GM12878 (cell line): ENCODE measurements around the gene CPSF3. TPM values are rescaled to one million over a fixed set of nuclear protein-coding genes. Genes with fewer than 3 reads are reported as not detected.

Experiments used
- ATAC-seq: fragments of 200-7000 bp; cut with Tn5 transposase; 3 replicates; pipeline ENCODE4 v1.9.1; 2020; ENCODE audit warnings: mild to moderate bottlenecking, moderate library complexity
- BruUV-seq: library from RNA; stranded (reverse); fragments of 400-500 nt; replicated peaks from 2 replicates; lab custom pipeline; 2021; lab: Mats Ljungman, UMichigan
- CTCF ChIA-PET: fragments of 300-600 bp; sonication (Branson Sonifier 250); formaldehyde crosslinking; extraction: SDS; loops from one replicate; lab custom pipeline; 2021; ENCODE audit warnings: inconsistent platforms; lab: Yijun Ruan, JAX
- POLR2A ChIA-PET: fragments of 350-600 bp; formaldehyde crosslinking; extraction: SDS; loops from one replicate; lab custom pipeline; 2021; ENCODE audit warnings: inconsistent platforms; lab: Charles Lee
- RAD21 ChIA-PET: fragments of 300-600 bp; sonication (Branson Sonifier 250); formaldehyde crosslinking; loops from one replicate; lab custom pipeline; 2023; ENCODE audit warnings: antibody characterized with exemption; ENCODE audit not compliant: unreplicated experiment; lab: Charles Lee
- SMC1A ChIA-PET: fragments of 300-600 bp; sonication (Branson Sonifier 250); formaldehyde crosslinking; loops from one replicate; lab custom pipeline; 2023; ENCODE audit not compliant: unreplicated experiment, uncharacterized antibody; lab: Charles Lee
- DNase-seq: peaks from one replicate; pipeline ENCODE4 v3.0.0-alpha.2; 2011; ENCODE audit warnings: low read depth, low spot score
- FAIRE-seq: peaks from 3 replicates; lab custom pipeline; 2011; peaks lifted over from hg19 to GRCh38; lab: Jason Lieb, UNC
- H2AFZ ChIP-seq: 2 replicates; pipeline ENCODE4 v1.6.0; 2011; ENCODE audit warnings: low read depth, low read length, control low read depth; ENCODE audit not compliant: control insufficient read depth
- H3K27ac ChIP-seq: 2 replicates; pipeline ENCODE4 v1.5.1; 2011; ENCODE audit warnings: control low read depth; ENCODE audit not compliant: control insufficient read depth, insufficient read depth
- H3K27me3 ChIP-seq, 2 experiments: replicated peaks in 1 of 2; 2 replicates each; pipeline versions ENCODE4 v1.6.0 to v1.6.1; 2011; ENCODE audit warnings: low read length in 1 of 2; ENCODE audit not compliant: control insufficient read depth in 2 of 2, insufficient read depth in 2 of 2
- H3K36me3 ChIP-seq, 2 experiments: 2 replicates each; pipeline ENCODE4 v1.5.1; 2011; ENCODE audit warnings: low read length in 1 of 2; ENCODE audit not compliant: control insufficient read depth in 2 of 2, insufficient read depth in 2 of 2
- H3K4me1 ChIP-seq: 2 replicates; pipeline ENCODE4 v1.6.1; 2011; ENCODE audit warnings: mild to moderate bottlenecking, low read length, moderate library complexity, mixed read lengths; ENCODE audit not compliant: control insufficient read depth, insufficient read depth
- H3K4me2 ChIP-seq: 2 replicates; pipeline ENCODE4 v1.6.0; 2011; ENCODE audit warnings: control low read depth; ENCODE audit not compliant: control insufficient read depth, insufficient read depth
- H3K4me3 ChIP-seq: fragments of 200-600 bp; sonication (generic); 2 replicates; pipeline ENCODE4 v1.5.1; 2016
- H3K79me2 ChIP-seq: 2 replicates; pipeline ENCODE4 v1.6.0; 2011; ENCODE audit warnings: low read length; ENCODE audit not compliant: control insufficient read depth, insufficient read depth
- H3K9ac ChIP-seq: 2 replicates; pipeline ENCODE4 v1.8.0; 2011; ENCODE audit warnings: low read length, control low read depth, mixed read lengths; ENCODE audit not compliant: control insufficient read depth, insufficient read depth
- H3K9me3 ChIP-seq: replicated peaks from 3 replicates; pipeline ENCODE4 v1.5.1; 2011; ENCODE audit warnings: mild to moderate bottlenecking, low read length; ENCODE audit not compliant: control insufficient read depth, insufficient read depth
- H4K20me1 ChIP-seq: 2 replicates; pipeline ENCODE4 v1.6.0; 2011; ENCODE audit not compliant: control insufficient read depth, insufficient read depth
- CBX5 ChIP-seq: sonication (generic); IDR thresholded peaks from 2 replicates; pipeline ENCODE4 v1.6.1; 2016; ENCODE audit warnings: low read depth, moderate library complexity, mild to moderate bottlenecking, inconsistent platforms
- KDM1A ChIP-seq: fragments of 200-600 bp; sonication (generic); IDR thresholded peaks from 2 replicates; pipeline ENCODE4 v1.6.1; 2016; ENCODE audit warnings: borderline replicate concordance
- KLF5 ChIP-seq: fragments of 450-650 bp; IDR thresholded peaks from 2 replicates; pipeline ENCODE4 v1.6.1; 2014; ENCODE audit warnings: mild to moderate bottlenecking; ENCODE audit not compliant: partially characterized antibody
- MEF2A ChIP-seq: IDR thresholded peaks from 2 replicates; pipeline ENCODE4 v1.6.1; 2011; ENCODE audit warnings: low read depth, mild to moderate bottlenecking, low read length, moderate library complexity; ENCODE audit not compliant: insufficient read depth
- NR2C2 ChIP-seq: IDR thresholded peaks from 2 replicates; pipeline ENCODE4 v1.6.1; 2011; ENCODE audit warnings: borderline replicate concordance, low read depth; ENCODE audit not compliant: control insufficient read depth, insufficient read length
- PML ChIP-seq: IDR thresholded peaks from 2 replicates; pipeline ENCODE4 v1.6.1; 2012; ENCODE audit warnings: low read length, inconsistent platforms
- RAD51 ChIP-seq: fragments of 450-650 bp; IDR thresholded peaks from 2 replicates; pipeline ENCODE4 v1.6.1; 2016; ENCODE audit warnings: moderate library complexity, mild to moderate bottlenecking, inconsistent platforms
- TCF12 ChIP-seq: IDR thresholded peaks from 2 replicates; pipeline ENCODE4 v1.6.1; 2011; ENCODE audit warnings: low read depth, mild to moderate bottlenecking, low read length
- USF1 ChIP-seq: IDR thresholded peaks from 2 replicates; pipeline ENCODE4 v1.6.1; 2011; ENCODE audit warnings: borderline replicate concordance, low read depth, mild to moderate bottlenecking, moderate library complexity, mixed read lengths, low read length; ENCODE audit not compliant: insufficient read depth; ENCODE audit errors: extremely low read length
- ZNF687 ChIP-seq: fragments of 450-650 bp; IDR thresholded peaks from 2 replicates; pipeline ENCODE4 v1.6.1; 2017; ENCODE audit warnings: mild to moderate bottlenecking, moderate library complexity
- WGBS: methylation state at CpG from one replicate; pipeline ENCODE4 v1.1.6; 2016; ENCODE audit warnings: low lambda C conversion rate; ENCODE audit not compliant: insufficient replicate concordance, insufficient coverage; ENCODE audit errors: missing lambda C conversion rate; 5-methylcytosine and 5-hydroxymethylcytosine counted together
- in situ Hi-C: fragments of 300-500 bp; cut with MboI; formaldehyde crosslinking; loops from 9 replicates; pipeline ENCODE4 v1.14.3; 2018; ENCODE audit warnings: mixed read lengths
- intact Hi-C: fragments of 100-400 bp; cut with micrococcal nuclease; formaldehyde crosslinking; loops from one replicate; pipeline ENCODE4 v1.14.2; 2022; ENCODE audit not compliant: unreplicated experiment
- polyA plus RNA-seq, 11 experiments: library from polyadenylated mRNA; depleted of rRNA in 4 of 11; unstranded in 6 of 11; stranded (reverse) in 5 of 11; fragments of >200 nt; fragmentation: Nextera tagmentation in 4 of 11; fragmentation: Illumina TruSeq in 1 of 11; extraction: Ambion mirVana in 4 of 11; extraction: Trizol in 1 of 11; gene quantifications; 1 replicate in 1 of 11; 2 replicates in 10 of 11; pipeline versions ENCODE4 v1.2.1 to v1.2.3, GENCODE V29; 2011 to 2016; ENCODE audit warnings: inconsistent platforms in 2 of 11, missing spikeins in 2 of 11, low read depth in 1 of 11
- total RNA-seq, 4 experiments: library from RNA; depleted of rRNA in 3 of 4; stranded (reverse); fragments of >200 nt in 3 of 4; fragmentation: Illumina TruSeq in 1 of 4; extraction: Trizol in 1 of 4; gene quantifications; 2 replicates each; pipeline versions ENCODE4 v1.2.1 to v1.2.3, GENCODE V29; 2013 to 2021
- TF ChIP-seq, protein P1 (sequence below): fragments of 450-650 bp; conservative IDR thresholded peaks from 2 replicates; pipeline ENCODE4 v1.6.1; 2017; ENCODE audit warnings: mild to moderate bottlenecking, moderate library complexity
- TF ChIP-seq, protein P2 (sequence below): fragments of 450-650 bp; IDR thresholded peaks from 2 replicates; pipeline ENCODE4 v1.6.1; 2017; ENCODE audit warnings: borderline replicate concordance

The CPSF3 gene
- total and polyA plus RNA-seq, 10 of the 15 experiments (the other 5 are each of a cell fraction or from before 2014, with no cell fraction given), result 34.5 to 108 (median 76.1) TPM

DNA sequence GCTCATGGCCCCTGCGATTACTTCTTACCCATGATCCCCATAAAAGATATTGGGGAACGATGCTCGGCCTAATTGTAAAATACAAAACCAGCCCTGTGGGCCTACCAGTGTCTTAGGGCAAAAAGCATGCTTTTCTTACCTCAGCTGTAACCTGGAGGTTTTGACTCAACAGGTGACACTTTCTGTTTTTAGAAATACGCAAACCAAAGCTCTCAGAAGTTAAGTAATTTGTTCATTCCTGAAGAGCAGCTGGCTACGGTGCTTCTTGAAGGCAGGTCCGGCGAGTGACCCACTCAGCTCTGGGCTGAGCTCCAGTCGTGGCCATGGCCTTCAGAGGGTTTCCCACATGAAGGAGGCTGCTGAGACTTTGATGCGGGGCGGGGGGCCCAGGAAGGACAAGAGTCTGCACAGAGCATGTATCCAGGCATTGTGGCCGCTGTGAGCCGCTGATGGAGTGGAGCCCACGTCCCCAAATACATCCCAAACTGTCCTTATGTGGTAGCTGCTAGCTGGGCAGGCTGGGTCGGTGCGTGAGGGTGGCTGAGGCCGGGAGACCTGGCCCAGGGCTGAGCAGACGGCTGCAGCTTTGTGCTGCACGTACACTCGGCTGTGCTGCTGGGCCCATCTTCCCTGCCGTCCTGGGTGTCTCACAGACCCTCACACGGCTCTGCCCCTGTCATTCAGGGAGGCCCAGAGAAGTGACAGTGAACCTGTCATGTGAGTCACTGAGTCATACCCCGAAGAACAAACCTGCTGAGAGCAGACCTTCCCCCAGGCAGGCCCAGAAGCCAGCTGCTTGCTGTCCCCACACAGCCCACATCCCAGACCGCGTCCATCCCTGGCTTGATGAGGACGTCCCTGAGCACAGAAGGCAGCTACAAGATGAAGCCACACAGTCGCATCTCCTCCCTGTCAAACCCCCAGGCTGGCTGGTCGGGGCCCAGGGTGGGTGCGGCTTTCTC lies 34.2 kb upstream of the CPSF3 start:
- Histone ChIP-seq H3K27me3 (no peaks in the 10 kb centered on the region; a peak in 2 of 4 replicates), H3K4me2 (no peak overlapping the region), H3K9ac (no peak overlapping the region), H3K79me2 (no peaks in the 10 kb centered on the region), H3K4me3 (no peak overlapping the region), H2AFZ (no peak overlapping the region), H3K36me3 (no peaks in the 10 kb centered on the region), H4K20me1 (no peaks in the 10 kb centered on the region), H3K9me3 (no peaks in the 10 kb centered on the region; the same call in 2 of the 3 replicates), H3K27ac (no peak overlapping the region), H3K4me1 (no peaks in the 10 kb centered on the region)
- ChIA-PET CTCF (interaction anchor here (0.7 kb wide), 1 partner anchor 402 kb away, joined by 3 read pairs; no protein-coding TSS in a partner anchor), SMC1A (no interaction called here), RAD21 (no interaction called here), POLR2A (no interaction called here)
- ATAC-seq, result no peak; the same call in 2 of the 3 replicates
- intact Hi-C loops, result no loop called here
- DNase-seq, result no peak
- in situ Hi-C loops, result no loop called here
- FAIRE-seq, result no peak
- no TSS peak for BruUV-seq
- 49% methylated on average over 28 of the region's 28 CpGs for WGBS
- TF ChIP-seq CBX5 (no peak), KDM1A (no peak), TCF12 (no peak), USF1 (no peak), NR2C2 (no peak), MEF2A (no peak), ZNF687 (no peak), RAD51 (no peak), KLF5 (no peak), PML (no peak)
- TF ChIP-seq, protein P1, sequence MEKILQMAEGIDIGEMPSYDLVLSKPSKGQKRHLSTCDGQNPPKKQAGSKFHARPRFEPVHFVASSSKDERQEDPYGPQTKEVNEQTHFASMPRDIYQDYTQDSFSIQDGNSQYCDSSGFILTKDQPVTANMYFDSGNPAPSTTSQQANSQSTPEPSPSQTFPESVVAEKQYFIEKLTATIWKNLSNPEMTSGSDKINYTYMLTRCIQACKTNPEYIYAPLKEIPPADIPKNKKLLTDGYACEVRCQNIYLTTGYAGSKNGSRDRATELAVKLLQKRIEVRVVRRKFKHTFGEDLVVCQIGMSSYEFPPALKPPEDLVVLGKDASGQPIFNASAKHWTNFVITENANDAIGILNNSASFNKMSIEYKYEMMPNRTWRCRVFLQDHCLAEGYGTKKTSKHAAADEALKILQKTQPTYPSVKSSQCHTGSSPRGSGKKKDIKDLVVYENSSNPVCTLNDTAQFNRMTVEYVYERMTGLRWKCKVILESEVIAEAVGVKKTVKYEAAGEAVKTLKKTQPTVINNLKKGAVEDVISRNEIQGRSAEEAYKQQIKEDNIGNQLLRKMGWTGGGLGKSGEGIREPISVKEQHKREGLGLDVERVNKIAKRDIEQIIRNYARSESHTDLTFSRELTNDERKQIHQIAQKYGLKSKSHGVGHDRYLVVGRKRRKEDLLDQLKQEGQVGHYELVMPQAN, result no peak
- TF ChIP-seq, protein P2, sequence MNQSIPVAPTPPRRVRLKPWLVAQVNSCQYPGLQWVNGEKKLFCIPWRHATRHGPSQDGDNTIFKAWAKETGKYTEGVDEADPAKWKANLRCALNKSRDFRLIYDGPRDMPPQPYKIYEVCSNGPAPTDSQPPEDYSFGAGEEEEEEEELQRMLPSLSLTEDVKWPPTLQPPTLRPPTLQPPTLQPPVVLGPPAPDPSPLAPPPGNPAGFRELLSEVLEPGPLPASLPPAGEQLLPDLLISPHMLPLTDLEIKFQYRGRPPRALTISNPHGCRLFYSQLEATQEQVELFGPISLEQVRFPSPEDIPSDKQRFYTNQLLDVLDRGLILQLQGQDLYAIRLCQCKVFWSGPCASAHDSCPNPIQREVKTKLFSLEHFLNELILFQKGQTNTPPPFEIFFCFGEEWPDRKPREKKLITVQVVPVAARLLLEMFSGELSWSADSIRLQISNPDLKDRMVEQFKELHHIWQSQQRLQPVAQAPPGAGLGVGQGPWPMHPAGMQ, result no peak
